ENCODE results near the gene TEAD2.

DNA sequence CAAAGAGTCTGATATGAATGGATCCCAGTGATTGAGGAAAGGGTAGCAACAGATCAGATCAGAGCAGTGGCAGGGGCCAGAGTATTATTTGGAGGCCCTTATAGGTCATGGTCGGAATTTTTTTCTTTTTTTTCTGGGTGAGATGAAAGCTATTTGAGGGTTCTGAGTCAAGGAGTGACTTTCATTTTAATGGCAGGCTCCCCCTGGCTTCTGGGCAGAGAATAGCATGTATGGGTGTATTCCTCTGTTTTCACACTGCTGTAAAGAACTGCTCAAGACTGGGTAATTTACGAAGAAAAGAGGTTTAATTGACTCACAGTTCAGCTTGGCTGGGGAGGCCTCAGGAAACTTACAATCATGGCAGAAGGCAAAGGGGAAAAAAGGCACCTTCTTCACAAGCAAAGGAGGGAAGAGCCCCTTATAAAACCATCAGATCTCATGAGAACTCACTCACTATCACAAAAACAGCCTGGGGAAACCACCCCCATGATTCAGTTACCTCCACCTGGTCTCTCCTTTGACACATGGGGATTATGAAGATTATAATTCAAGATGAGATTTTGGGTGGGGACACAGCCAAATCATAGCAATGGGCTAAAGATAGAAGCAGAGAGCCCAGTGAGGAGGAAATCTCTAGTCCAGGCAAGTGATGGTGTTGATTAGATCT is 34.2 kb downstream of the TEAD2 start:
- TF ChIP-seq CTCF (IDR thresholded peaks at IDR 0.05) (peak in 2 of 4 experiments; percentile 24 to 30), POLR2A (IDR thresholded peaks at IDR 0.05) (no peak)
